Measurements from ENCODE around the gene NUCB1. TPM values are rescaled to one million over a fixed set of nuclear protein-coding genes. Genes with fewer than 3 reads are reported as not detected.

The NUCB1 gene
- total and polyA plus RNA-seq, 9 of the 15 experiments (the other 6 are each of a cell fraction or from before 2014, with no cell fraction given), result 3.1 to 153 (median 71.7) TPM

DNA sequence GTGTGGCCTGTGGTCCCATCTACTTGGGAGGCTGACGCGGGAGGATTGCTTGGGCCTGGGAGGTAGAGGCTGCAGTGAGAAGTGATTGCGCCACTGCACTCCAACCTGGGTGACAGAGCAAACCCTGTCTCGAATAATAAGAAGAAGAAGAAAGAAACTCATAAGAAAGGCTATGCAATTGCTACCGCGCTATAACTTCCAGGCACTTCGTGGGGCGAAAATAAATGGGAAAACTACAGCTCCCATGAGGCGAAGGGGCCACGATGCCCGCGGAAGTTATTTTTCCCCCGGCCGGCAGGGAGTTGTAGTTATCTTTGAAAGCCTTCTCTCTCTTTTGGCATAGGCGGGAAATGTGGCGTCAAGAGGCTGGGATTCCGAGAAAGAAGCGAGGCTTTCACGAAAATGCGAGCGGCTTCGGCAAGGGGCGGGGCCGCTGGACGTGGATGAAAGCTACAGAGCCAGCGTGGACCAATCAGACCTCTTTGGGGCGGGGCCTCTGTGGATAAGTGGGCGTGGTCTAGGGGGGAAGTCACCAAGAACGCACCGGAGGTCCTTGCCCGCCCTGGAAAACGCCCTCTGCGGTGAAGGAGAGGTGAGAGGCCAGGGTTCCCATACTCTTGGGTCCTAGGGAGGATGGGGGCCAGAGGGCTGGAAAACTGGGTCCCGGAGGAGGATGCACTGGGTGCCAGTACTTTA, at the start of gene NUCB1 (continued):
- TF ChIP-seq SAP30 (IDR thresholded peaks at IDR 0.05; ENCODE audit: borderline replicate concordance, insufficient read depth, low read depth, low read length, poor library complexity, severe bottlenecking) (peak; percentile 13), CHD4 (IDR thresholded peaks at IDR 0.05; ENCODE audit: insufficient read depth, insufficient replicate concordance, low read depth, low read length, poor library complexity, severe bottlenecking) (no peak), LEF1 (IDR thresholded peaks at IDR 0.05) (no peak), CREM (IDR thresholded peaks at IDR 0.05; ENCODE audit: low read depth) (peak; percentile 91), BCOR (IDR thresholded peaks at IDR 0.05) (0 out of 2 replicates have a peak, but pooled peaks have one; percentile 18), ZNF717 (CRISPR knock-in tag; IDR thresholded peaks at IDR 0.05) (no peak), EP400 (IDR thresholded peaks at IDR 0.05) (peak; percentile 85), NFIC (IDR thresholded peaks at IDR 0.05) (0 out of 2 replicates have a peak, but pooled peaks have one; percentile 59), SIN3A (IDR thresholded peaks at IDR 0.05; ENCODE audit: borderline replicate concordance in 2 of 2, control insufficient read depth in 1 of 2, low read depth in 2 of 2, low read length in 2 of 2) (peak in 1 of 2 experiments; percentile 54; a peak in 2 of 4 replicates), SOX6 (IDR thresholded peaks at IDR 0.05) (peak; percentile 36; the same call in 1 of the 2 replicates), ZNF165 (CRISPR knock-in tag; IDR thresholded peaks at IDR 0.05; ENCODE audit: borderline replicate concordance) (no peak), MTA2 (IDR thresholded peaks at IDR 0.05; ENCODE audit: low read depth) (0 out of 2 replicates have a peak, but pooled peaks have one; percentile 7), ETS1 (conservative IDR thresholded peaks at IDR 0.05; ENCODE audit: control insufficient read depth, low read depth, low read length) (peak; percentile 84; the same call in 1 of the 2 replicates), SPI1 (IDR thresholded peaks at IDR 0.05; ENCODE audit: borderline replicate concordance, low read depth, low read length) (peak; percentile 92), CEBPB (tag; IDR thresholded peaks at IDR 0.05) (peak; percentile 89), JUN (IDR thresholded peaks at IDR 0.05; ENCODE audit: borderline replicate concordance, low read depth, low read length) (peak; percentile 38; the same call in 1 of the 2 replicates), JUN (CRISPR knock-in tag; IDR thresholded peaks at IDR 0.05; ENCODE audit: borderline replicate concordance) (no peak), ASH1L (IDR thresholded peaks at IDR 0.05; ENCODE audit: borderline replicate concordance, low read depth, partially characterized antibody) (no peak), VEZF1 (CRISPR knock-in tag; IDR thresholded peaks at IDR 0.05) (peak; percentile 66), FOS (IDR thresholded peaks at IDR 0.05; ENCODE audit: extremely low read depth, insufficient read length) (peak; percentile 79), FUS (optimal IDR thresholded peaks at IDR 0.05; ENCODE audit: low read depth, low read length) (no peak)
- TF ChIP-seq, protein P1, sequence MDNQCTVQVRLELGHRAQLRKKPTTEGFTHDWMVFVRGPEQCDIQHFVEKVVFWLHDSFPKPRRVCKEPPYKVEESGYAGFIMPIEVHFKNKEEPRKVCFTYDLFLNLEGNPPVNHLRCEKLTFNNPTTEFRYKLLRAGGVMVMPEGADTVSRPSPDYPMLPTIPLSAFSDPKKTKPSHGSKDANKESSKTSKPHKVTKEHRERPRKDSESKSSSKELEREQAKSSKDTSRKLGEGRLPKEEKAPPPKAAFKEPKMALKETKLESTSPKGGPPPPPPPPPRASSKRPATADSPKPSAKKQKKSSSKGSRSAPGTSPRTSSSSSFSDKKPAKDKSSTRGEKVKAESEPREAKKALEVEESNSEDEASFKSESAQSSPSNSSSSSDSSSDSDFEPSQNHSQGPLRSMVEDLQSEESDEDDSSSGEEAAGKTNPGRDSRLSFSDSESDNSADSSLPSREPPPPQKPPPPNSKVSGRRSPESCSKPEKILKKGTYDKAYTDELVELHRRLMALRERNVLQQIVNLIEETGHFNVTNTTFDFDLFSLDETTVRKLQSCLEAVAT (IDR thresholded peaks at IDR 0.05), result peak in 1 of 2 experiments; percentile 12; a peak in 1 of 4 replicates
- TF ChIP-seq, protein P2, sequence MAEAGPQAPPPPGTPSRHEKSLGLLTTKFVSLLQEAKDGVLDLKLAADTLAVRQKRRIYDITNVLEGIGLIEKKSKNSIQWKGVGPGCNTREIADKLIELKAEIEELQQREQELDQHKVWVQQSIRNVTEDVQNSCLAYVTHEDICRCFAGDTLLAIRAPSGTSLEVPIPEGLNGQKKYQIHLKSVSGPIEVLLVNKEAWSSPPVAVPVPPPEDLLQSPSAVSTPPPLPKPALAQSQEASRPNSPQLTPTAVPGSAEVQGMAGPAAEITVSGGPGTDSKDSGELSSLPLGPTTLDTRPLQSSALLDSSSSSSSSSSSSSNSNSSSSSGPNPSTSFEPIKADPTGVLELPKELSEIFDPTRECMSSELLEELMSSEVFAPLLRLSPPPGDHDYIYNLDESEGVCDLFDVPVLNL (CRISPR knock-in tag; IDR thresholded peaks at IDR 0.05; ENCODE audit: low read depth), result peak; percentile 71; the same call in 1 of the 2 replicates
